Small intestine (tissue), 16 donors: ENCODE results near the gene THBS1. TPM values are rescaled to one million over a fixed set of nuclear protein-coding genes. Genes with fewer than 3 reads are reported as not detected.

Experiments
- DNase-seq, 2 donors: peaks; one replicate each; pipeline versions ENCODE4 v3.0.0 to v3.0.0-alpha.2; 2013
- FAIRE-seq: peaks from 2 replicates; lab custom pipeline; 2012; peaks lifted over from hg19 to GRCh38; lab: Jason Lieb, UNC
- H3K27ac ChIP-seq, 3 donors: one replicate each; pipeline ENCODE4 v1.5.1; 2013; ENCODE audit warnings: low read length in 2 of 3, mild to moderate bottlenecking in 2 of 3, control low read depth in 1 of 3, inconsistent platforms in 1 of 3, low read depth in 1 of 3, moderate library complexity in 1 of 3
- H3K27me3 ChIP-seq, 3 donors: one replicate each; pipeline ENCODE4 v1.6.1; 2013; ENCODE audit warnings: low read length in 3 of 3, inconsistent platforms in 1 of 3; ENCODE audit not compliant: control insufficient read depth in 3 of 3, insufficient read depth in 3 of 3
- H3K36me3 ChIP-seq, 3 donors: one replicate each; pipeline ENCODE4 v1.6.1; 2013; ENCODE audit warnings: low read length in 3 of 3, inconsistent platforms in 1 of 3, low read depth in 1 of 3, mild to moderate bottlenecking in 1 of 3, moderate library complexity in 1 of 3; ENCODE audit not compliant: control insufficient read depth in 3 of 3, insufficient read depth in 2 of 3
- H3K4me1 ChIP-seq, 3 donors: one replicate each; pipeline ENCODE4 v1.6.1; 2013; ENCODE audit warnings: low read length in 2 of 3, inconsistent platforms in 1 of 3, low read depth in 1 of 3, mild to moderate bottlenecking in 1 of 3, moderate library complexity in 1 of 3; ENCODE audit not compliant: control insufficient read depth in 3 of 3, insufficient read depth in 2 of 3
- H3K4me3 ChIP-seq, 3 donors: one replicate each; pipeline ENCODE4 v1.5.1; 2013; ENCODE audit warnings: low read length in 3 of 3, control low read depth in 1 of 3, inconsistent platforms in 1 of 3, low read depth in 1 of 3, mild to moderate bottlenecking in 1 of 3, moderate library complexity in 1 of 3
- H3K9me3 ChIP-seq, 2 donors: one replicate each; pipeline ENCODE4 v1.6.1; 2013; ENCODE audit warnings: low read depth in 1 of 2, low read length in 1 of 2; ENCODE audit not compliant: control insufficient read depth in 2 of 2, insufficient read depth in 1 of 2
- WGBS, 3 donors: extraction: QIAGEN DNeasy Blood & Tissue Kit; methylation state at CpG; one replicate each; pipeline ENCODE4 v1.1.7; 2013; 5-methylcytosine and 5-hydroxymethylcytosine counted together
- long read RNA-seq, 10 donors: transcript quantifications; one replicate each; lab custom pipeline, GENCODE V29; 2026
- polyA plus RNA-seq, 4 donors: library from polyadenylated mRNA; stranded (reverse) in 3 of 4; unstranded in 1 of 4; fragments of 200-250 nt in 3 of 4; fragments of 120-200 nt in 1 of 4; gene quantifications; one replicate each; pipeline versions ENCODE4 v1.2.1 to v1.2.3, GENCODE V29; 2013
- donor health status: healthy with polysubstance abuse.
- donor health status: control.
- donor health status: control.
- donor health status: Bipolar disorder and iron deficiency.
- donor health status: healthy.

The THBS1 gene
- 10 to 100 TPM in 2 of 4 donors, 1 to 10 TPM in 2; 2.0 to 69.8 (median 34.3) TPM for polyA plus RNA-seq
- long read RNA-seq, donor 1: 0 reads
- long read RNA-seq, donor 2: 0 reads
- long read RNA-seq, donor 3, partial matches to known transcripts: 0 of 5 reads
- long read RNA-seq, donor 3, other reads (novel, unspliced or antisense): 0 of 5 reads
- long read RNA-seq, donor 4: 0 reads
- long read RNA-seq, donor 5, partial matches to known transcripts: 0 of 1 reads
- long read RNA-seq, donor 5, other reads (novel, unspliced or antisense): 0 of 1 reads
- long read RNA-seq, donor 6: 0 reads
- long read RNA-seq, donor 7, partial matches to known transcripts: 0 of 1 reads
- long read RNA-seq, donor 7, other reads (novel, unspliced or antisense): 0 of 1 reads
- long read RNA-seq, donor 8: 0 reads
- long read RNA-seq, donor 9: 0 reads
- long read RNA-seq, donor 10, partial matches to known transcripts: 28 of 29 reads
- long read RNA-seq, donor 10, other reads (novel, unspliced or antisense): 0 of 29 reads

DNA sequence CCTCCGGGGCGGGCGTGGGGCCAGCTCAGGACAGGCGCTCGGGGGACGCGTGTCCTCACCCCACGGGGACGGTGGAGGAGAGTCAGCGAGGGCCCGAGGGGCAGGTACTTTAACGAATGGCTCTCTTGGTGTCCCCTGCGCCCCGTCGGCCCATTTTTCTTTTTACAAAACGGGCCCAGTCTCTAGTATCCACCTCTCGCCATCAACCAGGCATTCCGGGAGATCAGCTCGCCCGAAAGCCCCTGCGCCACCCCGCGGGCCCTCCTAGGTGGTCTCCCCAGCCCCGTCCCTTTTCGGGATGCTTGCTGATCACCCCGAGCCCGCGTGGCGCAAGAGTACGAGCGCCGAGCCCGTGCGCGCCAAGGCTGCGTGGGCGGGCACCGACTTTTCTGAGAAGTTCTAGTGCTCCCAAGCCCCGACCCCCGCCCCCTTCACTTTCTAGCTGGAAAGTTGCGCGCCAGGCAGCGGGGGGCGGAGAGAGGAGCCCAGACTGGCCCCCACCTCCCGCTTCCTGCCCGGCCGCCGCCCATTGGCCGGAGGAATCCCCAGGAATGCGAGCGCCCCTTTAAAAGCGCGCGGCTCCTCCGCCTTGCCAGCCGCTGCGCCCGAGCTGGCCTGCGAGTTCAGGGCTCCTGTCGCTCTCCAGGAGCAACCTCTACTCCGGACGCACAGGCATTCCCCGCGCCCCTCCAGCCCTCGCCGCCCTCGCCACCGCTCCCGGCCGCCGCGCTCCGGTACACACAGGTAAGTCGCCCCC is at the start of gene THBS1:
THBS1 (plus strand) TSS at position 595 of the 757 bp plus-strand sequence. CDS start 779 bp downstream, outside the sequence.
- WGBS, 3 donors: 0 to 1% (median 1%) methylated on average over 56 to 74 of the region's 74 CpGs

DNA sequence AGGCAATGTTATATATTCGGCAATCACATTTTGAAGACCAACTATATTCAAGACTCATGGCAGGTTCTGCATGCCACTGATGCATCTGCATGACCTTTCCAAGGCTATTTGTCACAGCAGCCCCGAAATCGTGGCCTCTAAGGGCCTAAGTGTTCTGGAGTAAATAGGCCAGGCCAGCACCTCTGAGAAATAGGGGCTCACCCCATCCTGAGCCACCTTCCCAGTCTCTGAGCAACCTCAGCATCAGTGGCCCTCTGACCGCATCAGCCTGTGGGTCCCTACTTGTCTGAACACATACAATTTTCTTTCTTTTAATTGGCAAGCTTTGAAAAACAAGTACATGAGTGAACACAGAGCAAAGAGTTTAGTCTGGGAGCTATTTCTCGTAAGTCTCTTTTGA is 45.9 kb upstream of the THBS1 start:
- Histone ChIP-seq H3K36me3 (no peaks in the 10 kb centered on the region), H3K27me3 (no peaks in the 10 kb centered on the region), H3K27ac (no peak overlapping the region), H3K4me3 (no peak overlapping the region), H3K4me1 (no peaks in the 10 kb centered on the region), H3K9me3 (no peaks in the 10 kb centered on the region)
- DNase-seq (no peak), FAIRE-seq (no peak)
- WGBS, 3 donors: 87 to 89% (median 88%) methylated on average over 5 of the region's 5 CpGs

More for the DNA sequence above, at the start of gene THBS1:
- Histone ChIP-seq H3K4me3 (peak within 1 kb of the TSS; percentile 31 to 64 (median 48)), H3K4me1 (peaks cover 0 to 3% (median 0%) of the 10 kb centered on the region in 3 donors), H3K9me3 (peaks cover 0 to 8% of the 10 kb centered on the region in 2 donors), H3K27me3 (peaks cover 0 to 28% (median 0%) of the 10 kb centered on the region in 3 donors), H3K27ac (peak within 1 kb of the TSS; percentile 33 to 91 (median 80)), H3K36me3 (peaks cover 0 to 16% (median 0%) of the 10 kb centered on the region in 3 donors)
- DNase-seq: peak; percentile 11 to 84
- no peak for FAIRE-seq

DNA sequence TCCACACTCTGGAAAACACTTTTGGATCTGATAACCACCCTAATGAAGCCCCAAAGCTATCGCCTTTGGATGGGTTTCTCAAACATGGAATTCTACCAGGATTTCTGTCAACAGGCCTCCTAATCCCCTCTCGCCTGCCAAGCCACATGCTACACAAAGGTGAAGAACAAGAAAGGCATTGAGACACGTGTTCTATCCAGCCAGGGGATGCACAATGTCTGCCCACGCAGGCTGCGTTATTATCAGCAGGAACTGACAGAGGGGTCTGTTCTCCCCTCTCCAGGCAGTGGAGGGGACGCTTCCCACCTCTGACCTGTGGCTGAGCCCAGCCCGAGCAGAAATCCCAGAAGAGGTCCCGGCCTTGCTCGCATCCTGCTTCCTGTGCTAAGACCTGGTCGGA is 45.4 kb upstream of the THBS1 start:
- 83 to 87% (median 84%) methylated on average over 10 of the region's 10 CpGs for WGBS, 3 donors
- no peak overlapping the region for H3K4me3 ChIP-seq
- H3K27ac ChIP-seq: no peak overlapping the region
- no peaks in the 10 kb centered on the region for H3K9me3 ChIP-seq
- FAIRE-seq (no peak), DNase-seq (no peak)
- H3K36me3 ChIP-seq: no peaks in the 10 kb centered on the region
- H3K4me1 ChIP-seq: no peaks in the 10 kb centered on the region
- H3K27me3 ChIP-seq: no peaks in the 10 kb centered on the region

DNA sequence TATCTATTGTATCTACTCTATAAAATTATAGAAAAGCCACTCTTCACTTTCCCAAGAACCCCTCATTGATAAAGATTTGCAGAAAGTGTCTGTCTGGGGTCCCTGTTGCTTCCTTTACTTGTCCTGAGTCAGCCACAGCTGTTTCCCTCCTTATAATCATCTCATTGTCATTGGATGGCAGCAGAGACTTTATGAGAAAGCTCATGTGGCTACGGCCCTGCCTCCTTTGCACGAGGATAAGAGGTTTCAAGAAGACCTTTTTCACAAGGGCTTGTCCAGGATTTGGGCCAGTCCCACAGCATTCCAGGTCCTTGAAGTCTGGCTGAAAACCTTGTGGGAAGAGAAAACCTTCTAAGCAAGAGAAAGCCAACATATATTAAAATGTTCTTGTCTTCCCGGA is 41.9 kb upstream of the THBS1 start:
- Histone ChIP-seq H3K9me3 (no peaks in the 10 kb centered on the region), H3K4me1 (no peaks in the 10 kb centered on the region), H3K27ac (no peak overlapping the region), H3K4me3 (no peak overlapping the region), H3K36me3 (no peaks in the 10 kb centered on the region), H3K27me3 (no peaks in the 10 kb centered on the region)
- 82 to 90% (median 85%) methylated on average over 3 of the region's 3 CpGs for WGBS, 3 donors
- FAIRE-seq (no peak), DNase-seq (no peak)

DNA sequence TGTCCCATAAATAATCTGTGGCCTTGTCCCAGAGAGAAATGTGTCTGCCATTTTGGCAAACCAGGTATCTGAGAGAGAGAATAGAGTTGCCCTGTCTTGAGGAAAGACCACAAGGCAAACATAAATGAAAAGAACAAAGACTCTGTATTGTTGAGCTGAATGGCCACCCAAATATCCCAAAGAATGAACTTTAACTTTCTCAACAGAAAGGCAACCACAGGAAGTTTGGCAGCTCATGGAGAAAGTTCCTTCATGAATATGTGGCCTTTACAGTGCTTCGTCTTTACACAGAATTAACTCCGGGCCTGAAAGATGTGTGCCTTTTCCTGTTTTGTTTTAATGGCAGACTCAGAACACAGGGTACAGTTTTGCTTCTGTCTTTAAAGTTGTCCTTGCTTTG is 41.4 kb upstream of the THBS1 start:
- H3K36me3 ChIP-seq: no peaks in the 10 kb centered on the region
- DNase-seq: no peak
- FAIRE-seq: no peak
- no peaks in the 10 kb centered on the region for H3K4me1 ChIP-seq
- H3K9me3 ChIP-seq: no peaks in the 10 kb centered on the region
- H3K27me3 ChIP-seq: no peaks in the 10 kb centered on the region
- no peak overlapping the region for H3K27ac ChIP-seq
- 85 to 95% (median 93%) methylated on average over 2 of the region's 2 CpGs for WGBS, 3 donors
- no peak overlapping the region for H3K4me3 ChIP-seq

DNA sequence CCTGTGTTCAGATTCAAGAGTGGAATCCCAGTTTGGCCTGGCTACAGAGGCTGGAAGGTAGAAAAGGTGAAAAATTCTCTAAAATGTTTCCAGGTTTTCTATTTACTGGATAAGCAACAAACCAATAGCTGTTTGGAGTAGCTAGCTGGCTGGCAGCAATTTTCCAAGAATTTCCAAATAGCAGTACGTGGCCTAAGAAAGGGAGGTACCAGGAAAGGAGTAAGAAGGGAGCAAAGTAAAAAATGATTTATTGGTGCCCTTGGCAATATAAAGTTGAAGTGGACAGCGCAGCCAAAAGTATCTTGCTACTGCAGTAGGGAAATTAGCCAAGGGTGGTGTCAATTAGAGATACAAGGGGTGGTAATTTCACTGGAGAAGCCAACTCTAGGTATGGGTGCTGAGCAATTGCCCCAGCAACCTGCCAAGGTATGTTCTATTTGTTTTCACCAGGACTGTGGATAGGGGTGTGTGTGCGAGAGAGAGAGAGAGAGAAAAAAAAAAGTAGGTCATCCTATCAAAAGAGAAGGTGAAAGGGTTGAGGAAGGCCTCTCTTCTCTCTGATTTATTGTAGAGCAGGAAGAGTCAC is 40.8 kb upstream of the THBS1 start:
- Histone ChIP-seq H3K27me3 (no peaks in the 10 kb centered on the region), H3K9me3 (no peaks in the 10 kb centered on the region), H3K4me1 (no peaks in the 10 kb centered on the region), H3K4me3 (no peak overlapping the region), H3K36me3 (no peaks in the 10 kb centered on the region), H3K27ac (no peak overlapping the region)
- 82 to 92% (median 84%) methylated on average over 3 of the region's 3 CpGs for WGBS, 3 donors
- FAIRE-seq (no peak), DNase-seq (no peak)

DNA sequence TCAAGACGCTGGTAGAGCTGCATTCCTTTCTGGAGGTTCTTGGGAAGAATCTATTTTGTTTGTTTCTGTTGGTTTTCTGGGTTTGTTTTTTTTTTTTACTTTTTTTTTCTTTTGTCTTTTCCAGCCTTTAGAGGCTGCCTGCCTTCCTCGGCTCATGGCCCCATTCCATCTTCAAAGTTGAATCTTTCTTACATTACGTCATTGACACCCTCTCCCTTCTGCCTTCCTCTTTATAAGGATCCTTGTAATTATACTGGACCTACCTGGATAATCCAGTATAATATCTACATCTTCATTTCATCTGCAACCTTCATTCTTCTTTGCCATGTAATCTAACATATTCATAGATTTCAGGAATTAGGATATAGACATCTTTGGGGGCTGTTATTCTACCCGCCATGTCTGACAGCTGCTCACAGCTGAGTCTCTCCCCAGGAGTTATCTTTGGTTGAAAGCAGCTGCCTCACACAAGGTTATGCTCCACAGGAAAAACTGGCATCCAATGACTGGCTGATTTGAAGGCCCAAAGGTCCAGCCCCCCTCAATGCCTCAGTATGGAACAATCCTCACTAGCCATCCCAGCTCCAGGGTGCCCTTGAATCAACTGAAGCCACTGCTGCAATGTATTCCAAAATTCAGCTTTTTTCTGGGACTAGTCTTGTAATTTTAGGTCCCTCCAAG is 38.4 kb upstream of the THBS1 start:
- Histone ChIP-seq H3K4me1 (no peaks in the 10 kb centered on the region), H3K27ac (no peak overlapping the region), H3K27me3 (no peaks in the 10 kb centered on the region), H3K9me3 (no peaks in the 10 kb centered on the region), H3K4me3 (no peak overlapping the region), H3K36me3 (no peaks in the 10 kb centered on the region)
- DNase-seq (no peak), FAIRE-seq (no peak)
- 86 to 87% (median 87%) methylated on average over 4 of the region's 4 CpGs for whole genome bisulfite sequencing, 3 donors

DNA sequence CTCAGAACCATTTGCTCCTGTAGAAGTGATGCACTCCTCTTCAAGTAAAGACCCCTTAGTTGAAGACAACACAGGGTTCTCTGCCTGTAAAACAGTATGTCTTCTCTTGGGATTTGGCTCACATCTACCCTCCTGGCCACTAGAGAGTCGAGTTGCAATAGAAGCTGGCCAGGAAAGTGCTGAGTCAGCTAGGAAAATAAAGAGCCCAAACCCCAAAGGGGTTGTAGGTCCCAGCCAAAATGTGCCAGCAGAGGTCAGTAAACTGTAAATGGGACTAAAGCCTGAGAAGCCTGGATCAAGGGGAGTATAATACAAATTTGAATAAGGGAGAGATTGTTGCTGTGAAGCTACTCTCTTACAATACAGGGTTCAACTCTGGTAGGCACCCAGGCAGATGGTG is 37.2 kb upstream of the THBS1 start:
- H3K4me3 ChIP-seq: no peak overlapping the region
- WGBS, 3 donors: 13 to 28% (median 25%) methylated on average over 1 of the region's 1 CpG
- no peaks in the 10 kb centered on the region for H3K9me3 ChIP-seq
- H3K4me1 ChIP-seq: no peaks in the 10 kb centered on the region
- no peaks in the 10 kb centered on the region for H3K27me3 ChIP-seq
- FAIRE-seq: no peak
- no peak overlapping the region for H3K27ac ChIP-seq
- DNase-seq: no peak
- no peaks in the 10 kb centered on the region for H3K36me3 ChIP-seq
